Heart left ventricle (tissue), 13 donors: Measurements from ENCODE around the gene MGARP.

Experiments used
- CTCF ChIP-seq, 12 donors: fragments of 200-600 bp; sonication (generic) in 4 of 12; IDR thresholded peaks; one replicate each; pipeline versions ENCODE4 v1.5.0 to v1.8.0; 2018 to 2022; ENCODE audit warnings: antibody characterized with exemption in 12 of 12, mild to moderate bottlenecking in 5 of 12
- POLR2A ChIP-seq, 2 donors: fragments of 450-650 bp; IDR thresholded peaks; one replicate each; pipeline ENCODE4 v1.6.1; 2017; ENCODE audit warnings: antibody characterized with exemption in 2 of 2, mild to moderate bottlenecking in 2 of 2, moderate library complexity in 2 of 2
- donor health status: ischemic (EF 13 %, LVEDD 7.1; RV severe dilation, severe dysfunction).
- donor health status: DM: no; HTN: yes; CAD: no.
- donor health status: DM: no; HTN: no; CAD: no.
- donor health status: ischemic (EF 25% LVEDD 6.9; RV normal size, moderate dysfunction).
- donor health status: ischemic (EF 25% LVEDD 5.7; RV mildly dilated, moderate dysfunction).
- donor health status: ischemic (EF 35%, LVEDD 5.7; RV mildly dilated, moderate dysfunction).
- donor health status: nonischemic (EF 11% LVEDD 7.7; RV severe dilation, severe dysfunction).
- donor health status: DM: yes; HTN: yes; CAD: no.
- donor health status: PGD.
- donor health status: ischemic (EF 29% LVEDD 5.4; RV normal size, mild dysfunction).
- donor health status: nonischemic (EF 23%, LVEDD 6.1; RV moderate dilation, normal function).

- TF ChIP-seq CTCF (IDR thresholded peaks at IDR 0.05) (no peak), POLR2A (IDR thresholded peaks at IDR 0.05) (no peak)
Observed at GRCh38 chr4:139242511-139243051, 37.4 kb downstream of the MGARP start.
